Liver (tissue), 9 donors: Measurements from ENCODE around the gene BCAT1. TPM values are rescaled to one million over a fixed set of nuclear protein-coding genes. Genes with fewer than 3 reads are reported as not detected.

Experiments used
- DNase-seq: peaks from one replicate; pipeline ENCODE4 v3.0.0-alpha.2; 2017; ENCODE audit warnings: low spot score
- H3K27ac ChIP-seq, 2 donors: one replicate each; pipeline ENCODE4 v1.7.0; 2013; ENCODE audit warnings: inconsistent platforms in 2 of 2, low read length in 2 of 2, control low read depth in 1 of 2, low read depth in 1 of 2, mild to moderate bottlenecking in 1 of 2
- H3K27me3 ChIP-seq, 4 donors: one replicate each; pipeline versions ENCODE4 v1.6.1 to v1.7.0; 2013; ENCODE audit warnings: low read length in 3 of 4, inconsistent platforms in 1 of 4, mild to moderate bottlenecking in 1 of 4, moderate library complexity in 1 of 4; ENCODE audit not compliant: control insufficient read depth in 4 of 4, insufficient read depth in 4 of 4
- H3K36me3 ChIP-seq, 4 donors: one replicate each; pipeline versions ENCODE4 v1.6.1 to v1.7.0; 2013; ENCODE audit warnings: low read length in 3 of 4, mild to moderate bottlenecking in 3 of 4, low read depth in 1 of 4, moderate library complexity in 1 of 4; ENCODE audit not compliant: control insufficient read depth in 4 of 4, insufficient read depth in 3 of 4
- H3K4me1 ChIP-seq, 4 donors: one replicate each; pipeline versions ENCODE4 v1.6.1 to v1.7.0; 2013; ENCODE audit warnings: low read length in 3 of 4, mild to moderate bottlenecking in 3 of 4, moderate library complexity in 1 of 4; ENCODE audit not compliant: control insufficient read depth in 4 of 4, insufficient read depth in 4 of 4
- H3K4me3 ChIP-seq, 3 donors: one replicate each; pipeline versions ENCODE4 v1.6.1 to v1.7.0; 2013; ENCODE audit warnings: low read length in 3 of 3, control low read depth in 1 of 3, low read depth in 1 of 3, mild to moderate bottlenecking in 1 of 3
- H3K9ac ChIP-seq, 2 donors: one replicate each; pipeline ENCODE4 v1.7.0; 2013; ENCODE audit warnings: low read length in 2 of 2, mild to moderate bottlenecking in 2 of 2, moderate library complexity in 2 of 2, control low read depth in 1 of 2, low read depth in 1 of 2
- H3K9me3 ChIP-seq, 4 donors: one replicate each; pipeline versions ENCODE4 v1.6.1 to v1.7.0; 2013; ENCODE audit warnings: low read length in 3 of 4; ENCODE audit not compliant: control insufficient read depth in 4 of 4
- ATF3 ChIP-seq: IDR thresholded peaks from 2 replicates; pipeline ENCODE4 v1.6.1; 2016; ENCODE audit warnings: antibody characterized with exemption
- EGR1 ChIP-seq, 2 donors: IDR thresholded peaks; 2 replicates each; pipeline ENCODE4 v1.6.1; 2016 to 2018; ENCODE audit warnings: antibody characterized with exemption in 2 of 2, low read depth in 2 of 2
- FOXA1 ChIP-seq: IDR thresholded peaks from 2 replicates; pipeline ENCODE4 v1.6.1; 2016; ENCODE audit warnings: antibody characterized with exemption
- GABPA ChIP-seq, 2 donors: IDR thresholded peaks in 1 of 2; conservative IDR thresholded peaks in 1 of 2; 2 replicates each; pipeline ENCODE4 v1.6.1; 2016; ENCODE audit warnings: antibody characterized with exemption in 2 of 2, mild to moderate bottlenecking in 1 of 2, moderate library complexity in 1 of 2
- HNF4A ChIP-seq, 2 donors: conservative IDR thresholded peaks; 2 replicates each; pipeline ENCODE4 v1.6.1; 2016; ENCODE audit warnings: antibody characterized with exemption in 2 of 2, mild to moderate bottlenecking in 2 of 2
- HNF4G ChIP-seq: IDR thresholded peaks from 2 replicates; pipeline ENCODE4 v1.6.1; 2016; ENCODE audit warnings: antibody characterized with exemption
- JUND ChIP-seq, 2 donors: IDR thresholded peaks; 2 replicates each; pipeline ENCODE4 v1.6.1; 2016; ENCODE audit warnings: antibody characterized with exemption in 2 of 2
- NR2F2 ChIP-seq: IDR thresholded peaks from 2 replicates; pipeline ENCODE4 v1.6.1; 2016; ENCODE audit warnings: antibody characterized with exemption
- REST ChIP-seq: IDR thresholded peaks from 2 replicates; pipeline ENCODE4 v1.6.1; 2016; ENCODE audit warnings: antibody characterized with exemption, mild to moderate bottlenecking
- RXRA ChIP-seq, 2 donors: IDR thresholded peaks; 2 replicates each; pipeline ENCODE4 v1.6.1; 2017 to 2018; ENCODE audit warnings: antibody characterized with exemption in 2 of 2, mild to moderate bottlenecking in 1 of 2
- SP1 ChIP-seq: IDR thresholded peaks from 2 replicates; pipeline ENCODE4 v1.6.1; 2018; ENCODE audit warnings: antibody characterized with exemption, mild to moderate bottlenecking
- TAF1 ChIP-seq: conservative IDR thresholded peaks from 2 replicates; pipeline ENCODE4 v1.6.1; 2016; ENCODE audit warnings: antibody characterized with exemption, mild to moderate bottlenecking
- YY1 ChIP-seq: IDR thresholded peaks from 2 replicates; pipeline ENCODE4 v1.6.1; 2016; ENCODE audit warnings: antibody characterized with exemption, mild to moderate bottlenecking
- ZBTB33 ChIP-seq: IDR thresholded peaks from 2 replicates; pipeline ENCODE4 v1.6.1; 2016; ENCODE audit warnings: antibody characterized with exemption
- WGBS: extraction: QIAGEN DNeasy Blood & Tissue Kit; methylation state at CpG from one replicate; pipeline ENCODE4 v1.1.7; 2013; 5-methylcytosine and 5-hydroxymethylcytosine counted together
- polyA plus RNA-seq, 2 donors: library from polyadenylated mRNA; stranded (reverse) in 1 of 2; unstranded in 1 of 2; fragments of 200-250 nt in 1 of 2; fragments of >200 nt in 1 of 2; fragmentation: Nextera tagmentation in 1 of 2; extraction: Ambion mirVana in 1 of 2; gene quantifications; one replicate each; pipeline versions ENCODE4 v1.2.1 to v1.2.3, GENCODE V29; 2013 to 2015
- total RNA-seq, 2 donors: library from RNA; depleted of rRNA; stranded (reverse); fragments of >200 nt; gene quantifications; one replicate each; pipeline ENCODE4 v1.2.3, GENCODE V29; 2014
- TF ChIP-seq, protein P1 (sequence below): IDR thresholded peaks from 2 replicates; pipeline ENCODE4 v1.6.1; 2016; ENCODE audit warnings: antibody characterized with exemption
- TF ChIP-seq, protein P2 (sequence below): fragments of 150-350 bp; IDR thresholded peaks from 2 replicates; pipeline ENCODE4 v1.5.1; 2017; ENCODE audit warnings: improper control_type of control experiment, low read depth, low read length; ENCODE audit not compliant: missing input control
- donor health status: healthy.
- donor health status: healthy.
- donor health status: healthy.
- donor health status: healthy.
- donor health status: healthy.

BCAT1 gene
- total and polyA plus RNA-seq, 4 donors = 0.14 to 10.0 (median 0.85) TPM

GRCh38 chr12:24764712-24765111 is 184.2 kb downstream of the BCAT1 start (continued):
- no peak for TF ChIP-seq REST

- Histone ChIP-seq H3K36me3 (no peaks in the 10 kb centered on the region), H3K9ac (no peak overlapping the region), H3K9me3 (no peaks in the 10 kb centered on the region), H3K4me1 (no peaks in the 10 kb centered on the region), H3K27ac (no peak overlapping the region), H3K27me3 (peaks cover 0 to 2% (median 0%) of the 10 kb centered on the region in 4 donors), H3K4me3 (no peak overlapping the region)
- WGBS = 77% methylated on average over 5 of the region's 5 CpGs
- no peak for DNase-seq
- TF ChIP-seq EGR1 (IDR thresholded peaks at IDR 0.05; ENCODE audit: low read depth in 2 of 2) (no peak), RXRA (IDR thresholded peaks at IDR 0.05) (no peak), GABPA (IDR thresholded peaks at IDR 0.05 in 1 of 2, conservative IDR thresholded peaks at IDR 0.05 in 1 of 2) (no peak), SP1 (no peak), FOXA1 (no peak), TAF1 (no peak), HNF4A (conservative IDR thresholded peaks at IDR 0.05) (no peak), ATF3 (no peak)
- TF ChIP-seq, protein P1, sequence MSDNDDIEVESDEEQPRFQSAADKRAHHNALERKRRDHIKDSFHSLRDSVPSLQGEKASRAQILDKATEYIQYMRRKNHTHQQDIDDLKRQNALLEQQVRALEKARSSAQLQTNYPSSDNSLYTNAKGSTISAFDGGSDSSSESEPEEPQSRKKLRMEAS = no peak
These were observed 188.1 kb downstream of the BCAT1 start for GRCh38 chr12:24760606-24761378.

GRCh38 chr12:24760162-24760561 is 188.7 kb downstream of the BCAT1 start:
- H3K27me3 ChIP-seq = peaks cover 0 to 2% (median 0%) of the 10 kb centered on the region in 4 donors
- H3K9ac ChIP-seq = no peak overlapping the region
- H3K36me3 ChIP-seq = no peaks in the 10 kb centered on the region
- no peak overlapping the region for H3K27ac ChIP-seq
- H3K4me3 ChIP-seq = no peak overlapping the region
- WGBS = 82% methylated on average over 1 of the region's 1 CpG
- DNase-seq = no peak
- peaks cover 0 to 2% (median 1%) of the 10 kb centered on the region in 4 donors for H3K4me1 ChIP-seq
- no peaks in the 10 kb centered on the region for H3K9me3 ChIP-seq
- TF ChIP-seq RXRA (IDR thresholded peaks at IDR 0.05) = no peak
- TF ChIP-seq ZBTB33 = no peak
- no peak for TF ChIP-seq ATF3
- no peak for TF ChIP-seq HNF4A (conservative IDR thresholded peaks at IDR 0.05)
- no peak for TF ChIP-seq SP1
- no peak for TF ChIP-seq HNF4G
- TF ChIP-seq, protein P1 = no peak
- no peak for TF ChIP-seq JUND (IDR thresholded peaks at IDR 0.05)
- TF ChIP-seq NR2F2 = no peak
- TF ChIP-seq YY1 = no peak
- no peak for TF ChIP-seq TAF1
- TF ChIP-seq GABPA (IDR thresholded peaks at IDR 0.05 in 1 of 2, conservative IDR thresholded peaks at IDR 0.05 in 1 of 2) = no peak
- TF ChIP-seq REST = no peak
- TF ChIP-seq EGR1 (IDR thresholded peaks at IDR 0.05; ENCODE audit: low read depth in 2 of 2) = no peak
- TF ChIP-seq, protein P2, sequence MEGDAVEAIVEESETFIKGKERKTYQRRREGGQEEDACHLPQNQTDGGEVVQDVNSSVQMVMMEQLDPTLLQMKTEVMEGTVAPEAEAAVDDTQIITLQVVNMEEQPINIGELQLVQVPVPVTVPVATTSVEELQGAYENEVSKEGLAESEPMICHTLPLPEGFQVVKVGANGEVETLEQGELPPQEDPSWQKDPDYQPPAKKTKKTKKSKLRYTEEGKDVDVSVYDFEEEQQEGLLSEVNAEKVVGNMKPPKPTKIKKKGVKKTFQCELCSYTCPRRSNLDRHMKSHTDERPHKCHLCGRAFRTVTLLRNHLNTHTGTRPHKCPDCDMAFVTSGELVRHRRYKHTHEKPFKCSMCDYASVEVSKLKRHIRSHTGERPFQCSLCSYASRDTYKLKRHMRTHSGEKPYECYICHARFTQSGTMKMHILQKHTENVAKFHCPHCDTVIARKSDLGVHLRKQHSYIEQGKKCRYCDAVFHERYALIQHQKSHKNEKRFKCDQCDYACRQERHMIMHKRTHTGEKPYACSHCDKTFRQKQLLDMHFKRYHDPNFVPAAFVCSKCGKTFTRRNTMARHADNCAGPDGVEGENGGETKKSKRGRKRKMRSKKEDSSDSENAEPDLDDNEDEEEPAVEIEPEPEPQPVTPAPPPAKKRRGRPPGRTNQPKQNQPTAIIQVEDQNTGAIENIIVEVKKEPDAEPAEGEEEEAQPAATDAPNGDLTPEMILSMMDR = no peak
- no peak for TF ChIP-seq FOXA1
